Fibroblast of villous mesenchyme (primary cell): ENCODE measurements around the gene LGALS3. TPM values are rescaled to one million over a fixed set of nuclear protein-coding genes. Genes with fewer than 3 reads are reported as not detected.

ENCODE experiments used
- DNase-seq: peaks from one replicate; pipeline ENCODE4 v3.0.0-alpha.2; 2010; ENCODE audit warnings: low read depth
- H3K4me3 ChIP-seq: 2 replicates; pipeline ENCODE4 v1.5.1; 2011; ENCODE audit warnings: low read depth, mild to moderate bottlenecking, low read length
- total RNA-seq: library from RNA; depleted of rRNA; stranded (reverse); fragments of >200 nt; gene quantifications from 2 replicates; pipeline ENCODE4 v1.2.3, GENCODE V29; 2012
- TF ChIP-seq, protein P1 (sequence below): IDR thresholded peaks from 2 replicates; pipeline ENCODE4 v1.5.1; 2012; ENCODE audit warnings: low read depth, mild to moderate bottlenecking, low read length; ENCODE audit not compliant: insufficient read depth

The LGALS3 gene
- total RNA-seq, 1 donor = 120 TPM

DNA sequence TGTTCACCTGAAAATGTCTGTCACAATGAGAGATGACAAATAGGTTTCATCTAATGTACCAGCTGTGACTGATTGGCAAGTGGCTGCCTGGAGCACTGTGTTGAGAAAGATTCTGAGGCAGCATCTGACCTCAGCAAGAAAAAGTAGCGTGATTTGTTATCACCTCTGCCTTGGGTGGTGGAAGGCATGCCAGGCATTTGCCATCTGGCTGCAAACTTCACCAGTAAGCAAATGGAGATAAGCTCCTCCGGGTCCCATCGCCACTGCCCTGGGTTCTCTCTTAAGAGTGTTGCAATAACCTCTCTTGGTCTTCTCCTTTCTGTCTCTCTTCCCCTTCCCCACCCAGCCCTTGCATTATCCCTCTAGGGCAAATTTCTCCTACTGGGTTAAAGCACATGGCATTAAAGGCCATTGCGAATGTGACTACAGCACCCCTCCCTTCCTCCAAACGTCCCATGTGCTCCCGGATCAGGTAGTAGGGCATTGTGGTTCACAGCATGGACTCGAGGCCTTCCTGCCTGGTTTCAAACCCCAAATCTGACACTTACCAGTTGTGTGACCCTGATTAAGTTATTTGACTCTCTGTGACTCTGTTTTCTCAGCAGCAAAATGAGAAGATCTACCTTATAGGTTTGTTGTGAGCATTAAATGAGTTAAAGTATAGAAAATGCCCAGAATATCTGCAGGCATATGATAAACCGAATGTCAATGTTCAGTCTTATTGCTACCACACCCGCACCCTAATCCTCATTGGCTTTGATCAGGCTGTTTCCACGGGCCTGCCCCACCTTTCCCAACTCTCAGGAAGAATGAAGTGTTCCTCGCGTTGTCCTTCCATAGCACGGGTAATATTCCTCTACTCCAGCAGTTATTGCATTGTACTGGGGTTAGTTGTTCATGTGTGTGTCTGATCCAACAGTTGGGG, 8.2 kb upstream of the LGALS3 start:
- no peak overlapping the region for H3K4me3 ChIP-seq
- TF ChIP-seq, protein P1, sequence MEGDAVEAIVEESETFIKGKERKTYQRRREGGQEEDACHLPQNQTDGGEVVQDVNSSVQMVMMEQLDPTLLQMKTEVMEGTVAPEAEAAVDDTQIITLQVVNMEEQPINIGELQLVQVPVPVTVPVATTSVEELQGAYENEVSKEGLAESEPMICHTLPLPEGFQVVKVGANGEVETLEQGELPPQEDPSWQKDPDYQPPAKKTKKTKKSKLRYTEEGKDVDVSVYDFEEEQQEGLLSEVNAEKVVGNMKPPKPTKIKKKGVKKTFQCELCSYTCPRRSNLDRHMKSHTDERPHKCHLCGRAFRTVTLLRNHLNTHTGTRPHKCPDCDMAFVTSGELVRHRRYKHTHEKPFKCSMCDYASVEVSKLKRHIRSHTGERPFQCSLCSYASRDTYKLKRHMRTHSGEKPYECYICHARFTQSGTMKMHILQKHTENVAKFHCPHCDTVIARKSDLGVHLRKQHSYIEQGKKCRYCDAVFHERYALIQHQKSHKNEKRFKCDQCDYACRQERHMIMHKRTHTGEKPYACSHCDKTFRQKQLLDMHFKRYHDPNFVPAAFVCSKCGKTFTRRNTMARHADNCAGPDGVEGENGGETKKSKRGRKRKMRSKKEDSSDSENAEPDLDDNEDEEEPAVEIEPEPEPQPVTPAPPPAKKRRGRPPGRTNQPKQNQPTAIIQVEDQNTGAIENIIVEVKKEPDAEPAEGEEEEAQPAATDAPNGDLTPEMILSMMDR = no peak
- DNase-seq = peak; percentile 53

DNA sequence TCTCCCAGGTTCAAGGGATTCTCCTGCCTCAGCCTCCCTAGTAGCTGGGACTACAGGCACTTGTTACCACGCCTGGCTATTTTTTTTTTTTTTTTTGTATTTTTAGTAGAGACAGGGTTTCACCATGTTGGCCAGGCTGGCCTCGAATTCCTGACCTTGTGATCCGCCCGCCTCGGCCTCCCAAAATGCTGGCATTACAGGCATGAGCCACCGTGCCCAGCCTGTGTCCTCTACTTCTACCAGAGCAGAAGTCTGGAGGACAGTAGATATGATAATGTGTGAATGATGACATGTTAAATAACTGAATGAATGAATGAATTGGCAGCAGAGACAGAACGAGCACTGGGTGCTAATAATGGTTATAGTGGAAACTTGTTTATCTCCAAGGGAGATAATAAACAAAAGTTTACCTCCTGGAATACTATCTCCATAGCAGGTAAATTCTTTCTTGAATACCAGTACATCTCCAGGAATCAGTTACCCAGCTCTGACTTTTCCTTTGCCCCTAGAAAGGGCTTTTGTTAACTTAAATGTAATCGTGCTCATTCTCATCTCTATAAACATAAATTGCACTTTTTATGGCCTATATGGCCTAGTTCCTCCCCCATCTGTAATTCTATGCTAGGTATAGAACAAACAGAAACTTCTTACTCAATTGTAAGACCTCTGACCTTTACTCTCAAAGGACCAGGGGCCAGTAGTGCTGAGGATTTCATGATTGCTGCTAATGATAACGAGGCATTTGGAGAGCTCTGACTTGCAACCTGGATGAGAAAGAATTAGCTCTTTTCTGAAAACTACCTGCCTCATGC, 7.2 kb upstream of the LGALS3 start:
- no peak overlapping the region for H3K4me3 ChIP-seq
- no peak for DNase-seq
- TF ChIP-seq, protein P1 = no peak

DNA sequence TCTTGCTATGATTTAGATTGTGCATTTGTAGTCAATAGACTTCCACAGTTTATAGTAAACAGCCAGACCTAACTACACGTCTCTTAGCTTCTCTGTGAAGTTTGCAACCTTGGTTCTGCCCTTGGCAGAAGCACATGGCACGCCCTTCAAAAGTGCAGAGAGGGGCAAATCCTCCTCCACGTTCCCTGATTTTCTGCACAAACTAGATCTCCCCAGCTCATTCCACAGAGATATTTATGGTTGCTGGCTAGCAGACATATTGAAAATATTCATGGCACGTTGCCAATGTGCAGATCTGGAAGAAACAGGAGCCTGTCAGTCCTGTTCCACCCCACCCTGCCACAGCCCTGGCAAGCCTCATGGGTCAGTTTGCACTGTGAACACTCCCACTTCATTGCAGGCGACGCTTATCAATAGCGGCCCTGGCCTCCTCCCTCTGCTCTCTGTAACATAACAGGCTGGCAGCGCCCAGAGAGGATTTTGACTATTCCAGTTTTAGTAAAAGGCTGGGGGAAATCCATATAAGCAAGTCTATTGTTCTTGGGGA, 6.5 kb upstream of the LGALS3 start:
- TF ChIP-seq, protein P1 = no peak
- H3K4me3 ChIP-seq = no peak overlapping the region
- DNase-seq = no peak

DNA sequence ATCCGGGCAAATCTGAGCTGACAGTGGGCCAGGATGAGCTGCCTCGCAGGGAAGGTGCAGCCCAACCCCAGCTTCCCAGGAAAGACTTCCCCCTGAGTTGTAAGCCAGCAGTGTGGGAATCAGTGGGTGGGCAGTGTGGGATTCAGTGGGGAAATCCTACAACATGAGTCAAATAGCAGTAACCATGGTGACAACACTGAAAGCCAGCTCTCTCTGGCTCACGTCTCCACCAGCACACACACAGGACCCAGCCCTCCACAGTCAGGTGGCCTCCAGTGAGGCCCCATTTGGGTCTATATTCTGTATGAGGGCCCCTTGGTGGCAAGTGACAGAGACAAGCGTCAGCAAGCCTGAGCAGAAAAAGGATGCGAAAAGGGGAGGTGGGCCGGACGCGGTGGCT, 6.0 kb upstream of the LGALS3 start:
- TF ChIP-seq, protein P1 = no peak
- DNase-seq = peak; percentile 74
- H3K4me3 ChIP-seq = no peak overlapping the region

DNA sequence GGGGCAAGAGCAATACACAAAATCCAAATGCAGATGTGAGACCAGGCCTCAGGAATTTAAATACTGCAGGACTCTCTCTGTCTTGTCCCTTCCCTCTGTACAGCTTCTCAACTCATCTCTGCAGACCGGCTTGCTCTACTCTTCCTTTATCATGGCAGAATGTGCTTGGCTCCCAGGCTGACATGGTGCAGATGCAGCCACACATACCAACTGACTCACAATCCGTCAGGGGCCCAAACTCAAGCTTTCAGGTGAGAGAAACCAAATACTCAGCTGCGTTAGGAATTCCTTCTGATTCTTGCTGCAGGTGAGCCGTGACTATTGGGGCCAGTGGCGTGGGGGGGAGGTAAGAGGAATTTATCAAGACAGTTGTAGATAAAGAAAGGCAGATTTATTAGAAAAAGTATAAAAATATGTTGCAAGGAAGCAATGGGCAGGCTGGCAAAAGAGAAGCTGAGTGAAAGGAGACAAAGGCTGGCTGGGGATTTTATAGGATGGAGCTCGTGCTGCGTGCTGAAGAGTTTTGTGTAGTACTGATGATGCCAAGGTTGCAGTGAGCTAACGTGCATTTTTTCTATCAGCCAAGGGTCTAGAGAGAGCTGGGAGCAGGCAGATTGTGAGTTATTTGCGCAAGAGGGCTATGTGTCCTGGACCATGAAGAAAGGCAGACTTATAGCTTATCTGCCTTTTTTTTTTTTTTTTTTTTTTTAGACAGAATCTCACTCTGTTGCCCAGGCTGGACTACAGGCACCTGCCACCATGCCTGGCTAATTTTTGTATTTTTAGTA, 5.0 kb upstream of the LGALS3 start:
- TF ChIP-seq, protein P1 = no peak
- peak; percentile 65 for DNase-seq
- no peak overlapping the region for H3K4me3 ChIP-seq

DNA sequence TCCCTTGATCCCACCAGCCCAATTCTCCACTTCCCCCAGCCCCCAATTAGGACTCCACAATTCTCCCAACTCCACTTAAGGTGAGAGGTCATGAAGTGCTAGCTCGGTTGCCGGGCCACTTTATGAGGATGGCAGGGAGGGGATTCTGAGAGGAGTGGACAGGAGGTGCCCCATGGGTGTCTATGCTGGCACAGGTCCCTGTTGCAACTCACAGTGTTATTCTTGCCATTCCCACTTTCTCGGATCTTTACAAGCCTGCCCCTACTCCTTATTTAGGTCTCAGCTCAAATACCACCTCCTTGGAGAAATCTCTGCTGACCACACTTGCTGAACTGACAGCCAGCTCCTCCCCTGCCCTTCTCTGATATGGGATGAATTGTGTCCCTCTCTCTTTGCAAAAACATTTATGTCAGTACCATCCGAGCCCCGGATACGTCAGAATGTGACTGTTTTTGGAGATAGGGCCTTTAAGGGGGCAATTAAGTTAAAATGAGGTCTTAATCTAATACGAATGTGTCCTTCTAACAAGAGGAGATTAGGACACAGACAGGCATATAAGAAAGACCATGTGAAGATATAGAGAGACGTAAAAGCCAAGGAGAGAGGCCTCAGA, 4.2 kb upstream of the LGALS3 start:
- TF ChIP-seq, protein P1 = no peak
- DNase-seq = no peak
- no peak overlapping the region for H3K4me3 ChIP-seq
